ENCODE results near the gene ALPP.

- no peak for TF ChIP-seq CTCF (IDR thresholded peaks at IDR 0.05; ENCODE audit: low read depth, low read length, poor library complexity, severe bottlenecking)
- no peak for TF ChIP-seq EZH2phosphoT487 (IDR thresholded peaks at IDR 0.05; ENCODE audit: borderline replicate concordance, low read length)
These were observed 10.8 kb downstream of the ALPP start for GRCh38 chr2:232389327-232389726.

All from DOHH2 (cell line).